ENCODE results near the gene NPC1.

The NPC1 gene

DNA sequence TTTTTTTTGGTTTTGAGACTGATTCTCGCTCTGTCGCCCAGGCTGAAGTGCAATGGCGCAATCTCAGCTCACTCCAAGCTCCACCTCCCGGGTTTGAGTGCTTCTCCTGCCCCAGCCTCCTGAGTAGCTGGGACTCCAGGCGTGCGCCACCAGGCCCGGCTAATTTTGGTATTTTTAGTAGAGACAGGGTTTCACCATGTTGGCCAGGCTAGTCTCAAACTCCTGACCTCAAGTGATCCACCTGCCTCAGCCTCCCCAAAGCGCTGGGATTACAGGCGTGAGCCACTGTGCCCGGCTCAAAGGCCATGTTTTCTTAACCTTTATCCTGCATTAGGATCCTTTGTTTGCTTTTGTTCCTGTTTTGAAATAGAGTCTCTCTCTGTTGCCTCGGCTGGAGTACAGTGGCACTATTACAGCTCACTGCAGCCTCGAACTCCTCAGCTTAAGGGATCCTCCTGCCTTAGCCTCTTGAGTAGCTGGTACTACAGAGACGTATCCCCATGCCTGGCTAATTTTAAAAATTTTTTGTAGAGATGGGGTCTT is 41.0 kb downstream of the NPC1 start:
- DNase-seq: no peak

DNA sequence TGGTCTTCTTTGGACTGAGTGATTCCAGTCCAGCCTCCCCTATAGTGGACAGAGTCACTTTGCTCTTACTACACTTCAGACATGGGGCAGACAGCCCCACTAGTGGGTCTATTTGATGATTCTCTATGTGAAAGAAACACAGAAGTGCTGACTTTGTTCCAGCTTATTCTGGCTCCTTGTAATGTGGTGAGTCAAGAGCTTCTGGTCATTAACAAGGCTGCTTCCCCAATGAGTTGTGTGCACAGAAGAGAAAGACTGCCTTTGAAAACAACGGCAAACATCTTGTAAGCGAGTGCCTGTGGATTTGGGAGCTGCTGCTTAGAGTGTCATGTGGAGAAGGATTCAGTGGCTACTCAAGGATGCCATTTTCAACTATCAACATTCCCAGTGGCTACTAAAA is 43.8 kb downstream of the NPC1 start:
- no peak for DNase-seq

DNA sequence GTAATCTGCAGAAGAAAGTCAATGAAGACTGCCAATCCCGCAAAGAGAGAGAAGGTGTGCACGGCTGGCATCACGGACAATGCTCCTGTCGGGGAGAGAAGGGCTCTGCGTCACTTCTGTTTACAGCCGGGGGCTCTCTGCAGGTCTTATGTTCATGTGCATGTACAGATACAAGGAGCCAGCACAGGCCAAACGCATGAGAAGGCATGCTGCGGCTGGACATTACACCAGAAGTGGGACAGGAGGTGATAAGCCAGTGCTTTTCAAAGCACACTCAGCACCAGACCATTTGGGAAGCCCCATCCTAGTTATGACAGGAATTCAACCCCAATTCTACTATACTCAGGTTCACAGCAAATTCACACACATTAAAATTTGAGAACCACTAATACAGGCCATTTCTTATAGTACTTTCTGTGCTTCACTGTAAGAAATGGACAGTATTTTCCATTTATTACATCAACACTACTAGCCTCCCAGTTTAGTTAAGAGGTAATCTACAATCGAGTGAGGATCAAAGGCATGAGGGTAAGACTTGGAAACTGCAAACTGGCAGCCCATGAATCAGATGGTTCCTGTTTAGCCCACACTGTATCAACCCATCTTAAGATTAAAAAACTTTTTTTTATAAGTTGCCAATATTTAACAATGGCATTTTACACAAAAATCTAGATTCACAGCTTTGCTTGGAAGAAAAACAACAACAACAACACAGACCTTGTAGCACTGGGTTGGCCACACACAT is 44.8 kb downstream of the NPC1 start:
- DNase-seq: no peak

DNA sequence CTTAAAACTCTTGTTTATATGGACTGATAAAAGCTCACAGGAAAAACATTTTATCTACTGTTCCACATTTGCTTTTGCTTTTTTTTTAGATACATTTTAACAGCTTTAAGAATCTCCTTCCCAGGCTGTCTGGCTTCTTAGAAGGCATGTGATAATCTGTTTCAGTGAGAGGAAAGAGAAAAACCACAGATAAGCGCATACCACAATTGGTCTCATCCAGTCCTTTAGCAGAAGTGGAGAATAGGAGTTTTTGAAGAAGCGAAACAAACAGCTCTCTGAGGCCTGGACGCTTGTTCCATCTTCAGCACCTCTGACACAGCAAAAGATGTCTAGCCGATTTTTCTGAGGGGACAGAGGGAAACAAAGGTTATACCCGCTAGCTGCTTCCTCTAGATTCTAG is 45.4 kb downstream of the NPC1 start:
- no peak for DNase-seq

DNA sequence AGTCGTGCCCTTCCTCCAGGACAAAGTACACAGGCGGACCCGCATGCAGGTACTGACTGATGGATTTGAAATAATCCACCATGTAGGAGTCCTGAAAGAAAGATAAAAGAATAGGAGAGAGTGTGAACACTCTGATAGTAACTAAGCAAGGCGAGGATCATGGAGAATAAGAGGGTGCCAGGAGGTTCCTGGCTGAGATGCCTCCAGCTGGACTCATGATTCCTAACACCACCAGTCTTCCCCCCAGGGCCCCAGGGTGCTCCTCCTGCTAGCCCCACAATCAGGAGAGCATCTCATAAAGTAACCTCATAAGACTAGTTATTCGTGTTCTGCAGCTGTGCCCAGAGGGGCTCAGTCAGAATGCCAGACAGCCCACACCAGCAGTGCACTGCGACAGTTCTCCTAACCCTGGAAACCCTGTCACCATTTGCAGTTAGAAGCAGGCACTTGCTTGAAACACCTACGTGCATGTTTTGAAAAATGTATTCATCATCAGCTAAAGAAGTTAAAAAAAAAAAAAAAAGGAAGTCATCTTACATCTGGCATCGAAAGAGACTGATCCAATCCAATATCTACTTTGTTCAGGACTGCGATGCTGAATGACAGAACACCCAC is 46.3 kb downstream of the NPC1 start:
- DNase-seq: no peak

DNA sequence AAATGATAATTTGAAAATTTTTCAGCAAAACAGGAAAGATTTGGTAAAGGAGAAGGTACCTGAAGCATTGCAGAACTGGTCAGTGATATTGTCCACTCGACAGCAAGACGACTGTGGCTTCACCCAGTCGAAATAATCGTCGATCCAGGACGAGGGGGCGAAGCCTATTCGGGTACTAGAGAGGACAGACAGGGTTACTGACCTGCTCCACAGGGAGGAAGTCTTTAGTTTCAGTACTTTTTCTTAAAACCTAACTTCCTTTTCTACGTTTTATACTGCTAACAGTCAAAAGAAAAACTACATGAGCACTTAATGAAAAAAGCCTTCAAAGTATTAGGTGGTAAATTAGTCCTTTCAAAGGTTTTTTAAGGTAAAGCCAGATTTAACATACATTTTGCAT is 47.0 kb downstream of the NPC1 start:
- no peak for DNase-seq

DNA sequence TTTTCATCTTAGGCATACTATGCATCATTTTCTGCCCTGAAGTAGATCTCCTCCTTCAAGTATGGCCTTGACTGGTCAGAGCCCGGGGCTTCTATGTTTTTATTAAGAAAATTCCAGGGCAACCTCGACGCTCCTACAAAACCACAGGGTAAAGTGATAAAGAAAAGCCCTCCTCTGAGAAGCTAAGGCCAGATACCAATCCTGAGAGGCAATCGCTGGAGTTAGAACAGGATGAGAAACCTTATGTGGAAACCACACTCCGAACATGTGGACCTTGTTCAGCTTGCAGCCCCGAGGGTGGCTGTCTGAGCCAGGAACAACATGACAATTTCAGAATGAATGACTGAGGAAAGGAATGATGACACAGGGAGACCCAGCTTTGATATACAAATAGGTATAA is 47.4 kb downstream of the NPC1 start:
- DNase-seq: no peak

DNA sequence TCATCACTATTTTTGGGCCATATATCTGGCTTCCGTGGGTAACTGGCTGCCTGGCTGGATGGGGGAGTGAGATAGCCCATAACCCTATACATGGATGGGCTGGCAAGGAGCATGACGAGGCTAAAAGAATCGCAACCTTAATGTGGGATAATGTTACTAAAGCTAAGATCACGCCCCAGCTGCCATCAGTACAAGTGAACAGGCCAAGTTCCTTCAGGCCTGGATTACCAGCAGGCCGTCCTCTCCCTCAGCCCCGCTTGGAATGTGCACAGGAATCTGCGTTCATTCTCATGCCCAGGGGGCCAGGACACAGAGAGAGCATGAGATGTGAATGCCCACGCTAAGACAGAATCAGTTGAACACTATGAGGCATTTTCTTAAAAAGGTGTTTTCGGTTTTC is 48.3 kb downstream of the NPC1 start:
- no peak for DNase-seq

DNA sequence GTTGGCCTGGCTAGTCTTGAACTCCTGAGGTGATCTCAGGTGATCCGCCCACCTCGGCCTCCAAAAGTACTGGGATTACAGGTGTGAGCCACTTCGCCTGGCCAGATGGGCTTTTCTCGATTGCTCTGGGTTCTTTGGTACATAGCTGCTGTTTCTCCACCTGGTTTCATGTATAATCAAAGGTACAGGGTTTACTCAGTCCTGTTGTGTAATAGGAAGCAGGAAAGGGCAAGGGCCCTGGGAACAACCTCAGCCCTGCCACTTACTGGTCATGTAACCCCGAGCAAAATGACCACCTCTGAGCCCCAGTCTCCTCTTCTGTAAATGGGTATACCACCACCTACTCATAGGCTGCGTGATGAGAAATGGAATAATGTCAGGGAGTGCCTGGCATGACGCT is 49.0 kb downstream of the NPC1 start:
- no peak for DNase-seq

DNA sequence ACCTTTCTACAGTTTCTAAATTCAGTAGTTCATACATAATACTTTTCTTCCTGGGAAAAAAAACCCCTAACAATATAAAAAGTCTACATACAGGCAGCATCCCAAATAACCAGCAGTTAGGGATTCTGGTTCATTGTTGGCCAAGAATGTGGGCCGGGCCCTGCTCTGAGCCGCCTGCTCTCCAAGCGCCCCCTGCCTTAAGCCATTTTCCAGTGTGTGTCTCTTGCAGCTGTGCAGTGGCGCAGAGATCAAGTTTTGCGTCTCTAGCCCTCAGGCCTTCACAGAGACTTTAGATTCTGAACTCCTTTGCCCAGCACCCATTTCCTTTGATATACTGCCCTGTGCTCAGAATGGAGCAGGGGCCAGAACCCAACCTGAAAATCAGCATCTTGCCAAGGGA is 50.1 kb downstream of the NPC1 start:
- DNase-seq: no peak

DNA sequence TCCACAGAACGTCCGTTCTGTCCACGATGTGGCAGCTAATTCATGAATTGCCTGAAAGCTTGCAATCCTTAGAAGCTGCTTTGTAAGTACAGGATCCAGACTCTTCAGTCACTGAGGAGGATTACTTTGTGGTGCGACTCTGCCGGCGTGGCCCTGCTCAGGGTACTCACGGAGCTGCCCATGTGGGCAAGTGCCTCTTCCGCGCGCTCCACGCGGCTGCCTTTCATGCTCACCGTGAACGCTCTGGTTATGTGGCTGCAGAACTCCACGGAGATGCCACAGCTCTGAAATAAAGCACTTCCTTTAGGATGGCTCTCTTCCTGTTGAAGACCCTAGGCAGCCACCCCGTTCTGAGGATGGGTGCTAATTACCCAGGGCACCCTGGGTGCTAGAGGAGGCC is 52.0 kb downstream of the NPC1 start:
- DNase-seq: no peak

DNA sequence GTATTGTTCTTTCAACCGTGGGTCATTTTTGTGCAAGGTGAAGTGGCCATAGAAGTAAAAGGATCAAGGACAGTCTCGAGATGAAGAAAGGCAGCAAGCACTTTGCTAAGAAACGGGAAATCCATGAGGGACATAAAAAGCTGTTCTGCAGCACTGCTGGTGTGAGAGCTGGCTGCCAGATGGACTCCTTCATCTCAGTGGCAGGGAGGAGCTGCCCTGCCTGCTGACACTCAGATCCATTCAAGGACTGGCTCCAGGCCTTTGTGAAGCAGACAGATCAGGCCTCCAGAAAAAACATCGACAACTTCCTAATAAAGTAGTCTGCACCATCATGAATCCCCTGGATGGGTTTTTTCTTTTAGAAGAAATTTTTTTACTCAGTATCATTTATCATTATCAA is 53.5 kb downstream of the NPC1 start:
- no peak for DNase-seq

DNA sequence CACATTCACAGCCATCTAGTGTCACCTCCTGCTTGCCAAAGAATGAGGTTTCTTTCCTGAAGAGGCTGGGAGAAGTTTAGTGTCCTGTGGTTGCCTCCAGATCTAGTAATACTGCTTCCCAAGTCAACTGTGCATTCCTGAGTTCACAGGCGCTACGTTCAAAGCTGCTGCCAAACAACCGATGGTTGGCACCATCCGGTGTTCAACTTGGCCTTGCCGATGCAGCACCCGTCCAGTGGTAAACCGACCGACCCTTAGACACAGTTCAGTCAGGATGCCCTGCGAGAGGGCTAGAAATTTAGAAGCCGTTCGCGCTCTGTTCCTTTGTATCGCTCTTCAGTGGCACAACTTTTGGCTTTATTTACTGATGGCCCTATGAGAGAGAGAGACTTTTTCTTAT is 54.4 kb downstream of the NPC1 start:
- DNase-seq: no peak

DNA sequence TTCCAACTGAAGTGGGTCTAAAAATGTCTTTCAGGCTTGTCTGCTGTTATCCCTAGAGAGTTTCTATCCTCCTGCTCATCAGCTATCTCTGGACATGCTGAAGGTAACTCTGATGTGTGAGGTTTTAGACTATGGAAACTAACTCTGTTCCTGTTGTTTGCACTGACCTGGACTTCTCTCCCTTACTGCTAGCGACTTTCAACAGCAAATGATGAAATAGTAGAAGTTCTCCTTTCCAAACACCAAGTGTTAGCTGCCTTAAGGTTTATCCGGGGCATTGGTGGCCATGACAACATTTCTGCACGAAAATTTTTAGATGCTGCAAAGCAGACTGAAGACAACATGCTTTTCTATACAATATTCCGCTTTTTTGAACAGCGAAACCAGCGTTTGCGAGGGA is 56.1 kb downstream of the NPC1 start:
- no peak for DNase-seq

DNA sequence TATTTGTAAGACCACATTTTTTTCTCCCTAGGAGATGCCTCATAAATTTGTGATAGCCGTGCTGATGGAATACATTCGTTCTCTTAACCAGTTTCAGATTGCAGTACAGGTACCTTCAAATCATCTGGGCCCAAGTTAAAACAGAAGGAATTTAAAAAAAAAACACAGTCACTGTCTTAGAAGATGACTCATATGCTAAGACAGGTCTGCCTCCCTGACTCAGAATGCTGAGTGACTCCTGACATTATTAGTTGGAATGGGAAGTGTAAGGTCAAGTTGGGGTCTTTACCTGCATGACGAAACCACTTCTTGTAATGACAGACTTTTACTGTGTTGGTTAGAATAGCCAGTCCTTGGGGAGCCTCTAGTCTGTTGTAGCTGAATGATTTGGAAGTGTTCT is 56.7 kb downstream of the NPC1 start:
- DNase-seq: no peak

DNA sequence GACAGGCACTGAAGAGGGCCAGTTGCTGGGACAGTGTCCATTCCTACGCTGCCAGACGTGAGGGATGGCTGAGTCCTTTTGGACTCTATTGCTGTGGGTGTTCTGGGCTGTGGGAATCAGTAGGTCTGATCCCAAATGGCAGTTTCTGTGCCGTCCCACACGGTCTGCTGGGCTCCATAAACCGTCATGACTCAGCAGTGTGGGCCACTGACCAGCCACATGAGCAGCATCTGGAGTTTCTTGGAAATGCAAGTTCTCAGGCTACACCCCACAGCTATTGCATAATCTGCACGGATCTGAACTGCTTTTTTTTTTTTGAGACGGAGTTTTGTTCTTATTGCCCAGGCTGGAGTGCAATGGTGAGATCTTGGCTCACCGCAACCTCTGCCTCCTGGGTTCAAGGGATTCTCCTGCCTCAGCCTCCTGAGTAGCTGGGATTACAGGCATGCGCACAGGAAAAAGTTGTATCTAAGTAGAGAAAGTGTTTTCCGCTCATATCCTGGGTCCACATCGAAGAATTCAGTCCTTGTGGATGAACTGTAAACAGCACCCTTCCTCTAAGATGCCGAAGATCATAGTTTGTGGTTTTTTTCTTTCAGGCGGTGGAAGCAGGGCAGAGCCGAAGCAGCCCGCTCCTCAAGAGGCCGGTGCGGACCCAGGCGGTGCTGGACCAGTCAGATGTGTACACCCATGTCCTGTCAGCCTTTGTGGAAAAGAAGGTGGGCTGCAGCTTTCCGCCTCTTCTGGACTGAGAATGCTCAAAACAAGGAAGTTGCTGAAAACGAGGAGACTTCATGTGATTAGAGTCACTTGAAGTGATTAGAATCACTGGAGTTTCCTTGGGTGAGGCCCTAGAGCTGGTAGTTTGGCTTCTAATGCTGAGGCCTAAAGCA is 57.5 kb downstream of the NPC1 start:
- no peak for DNase-seq

DNA sequence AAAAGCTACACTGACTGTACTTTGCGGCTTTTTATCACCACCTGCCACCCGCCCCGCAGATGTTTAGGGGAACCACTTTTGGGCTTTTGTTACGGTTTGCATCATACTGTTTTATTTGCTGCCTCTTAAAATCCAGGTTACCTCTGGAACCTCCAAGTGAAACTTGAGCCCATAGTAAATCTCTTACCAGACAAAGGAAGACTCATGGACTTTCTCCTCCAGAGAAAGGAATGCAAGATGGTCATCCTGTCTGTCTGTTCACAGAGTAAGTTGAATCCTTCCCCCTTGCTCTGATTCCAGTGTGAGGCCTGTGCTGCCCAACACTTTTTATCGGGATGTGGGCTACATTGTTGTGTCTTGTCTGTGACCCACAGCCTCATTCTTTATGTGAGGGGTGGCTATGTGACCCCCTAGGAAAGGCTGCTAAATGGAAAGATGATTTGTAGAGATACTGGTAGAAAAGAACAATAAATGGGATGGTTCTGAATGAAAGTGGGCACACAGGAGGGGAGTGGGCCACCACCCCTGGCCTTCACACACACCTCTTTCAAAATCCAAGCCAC is 59.7 kb downstream of the NPC1 start:
- DNase-seq: no peak

DNA sequence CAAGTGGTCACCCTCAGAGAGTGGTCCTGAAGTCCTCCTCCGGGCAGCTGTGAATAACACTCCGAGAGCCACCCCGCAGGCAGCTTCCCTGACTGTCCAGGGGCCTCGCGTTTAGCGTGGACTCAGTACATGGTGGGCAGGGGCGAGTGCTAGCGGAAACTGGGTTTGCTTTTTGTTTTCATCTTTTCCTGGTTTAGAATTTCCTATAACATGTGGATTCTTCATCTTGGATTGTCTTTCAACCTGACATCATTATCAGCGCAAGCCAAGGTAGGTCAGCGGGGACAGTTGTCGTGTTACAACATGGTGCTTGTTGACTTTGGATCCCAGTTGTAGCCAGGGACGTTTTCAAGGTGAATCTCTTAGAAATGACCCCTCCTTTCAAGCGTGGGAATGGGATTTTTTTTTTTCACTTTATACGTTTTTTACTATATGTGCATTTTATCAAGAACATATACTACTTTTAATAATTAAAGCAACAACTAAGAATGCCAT is 62.0 kb downstream of the NPC1 start:
- no peak for DNase-seq

DNA sequence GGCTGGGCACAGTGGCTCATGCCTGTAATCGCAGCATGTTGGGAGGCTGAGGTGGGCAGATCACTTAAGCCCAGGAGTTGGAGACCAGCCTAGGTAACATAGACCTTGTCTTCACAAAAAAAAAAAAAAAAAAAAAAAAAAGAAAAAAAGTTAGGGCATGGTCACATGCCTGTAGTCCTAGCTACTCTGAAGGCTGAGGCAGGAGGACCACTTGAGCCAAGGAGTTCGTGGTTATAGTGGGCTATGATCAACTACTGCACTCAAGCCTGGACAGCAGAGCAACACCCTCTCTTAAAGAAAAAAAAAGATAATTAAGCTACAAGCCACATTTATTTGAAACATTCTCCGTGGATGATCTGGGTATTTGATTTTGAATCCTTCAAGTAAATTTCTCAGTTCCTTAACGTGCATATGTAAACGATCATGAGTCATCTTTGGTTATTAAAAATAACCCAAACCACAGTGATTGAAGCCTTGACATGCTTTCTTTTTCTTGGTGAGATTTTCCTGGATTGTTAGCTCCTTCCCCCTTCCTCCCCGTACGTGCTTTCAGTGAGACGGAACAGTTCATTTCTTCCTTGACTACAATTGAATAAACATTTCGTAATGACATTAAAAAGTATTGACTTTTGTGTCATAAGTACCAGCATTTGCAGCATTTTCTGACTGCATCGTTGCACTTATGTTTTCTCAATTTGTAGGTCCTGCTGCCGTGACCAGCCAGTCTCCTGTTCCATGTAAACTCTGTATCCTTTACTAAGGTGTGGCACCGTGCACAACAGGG is 62.7 kb downstream of the NPC1 start:
- no peak for DNase-seq

DNA sequence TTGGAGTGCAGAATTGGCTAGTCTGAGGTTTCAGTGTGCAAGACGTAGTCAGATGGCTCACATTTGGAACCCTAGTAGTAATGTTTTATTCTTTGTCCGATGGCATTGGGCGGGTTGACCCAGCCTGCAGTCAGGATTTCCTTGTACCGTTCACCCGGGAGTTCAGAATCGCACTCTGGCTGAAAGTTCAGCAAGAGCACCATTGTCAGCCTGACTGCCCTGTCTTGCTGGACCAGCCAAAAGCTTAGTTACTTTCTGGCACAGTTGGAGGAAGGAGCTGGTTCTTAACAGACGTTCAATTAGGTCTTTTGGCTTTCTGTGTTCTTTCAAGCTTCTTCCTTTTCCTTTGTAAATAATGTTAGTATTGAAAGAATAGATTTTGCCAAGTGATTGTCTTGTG is 64.4 kb downstream of the NPC1 start:
- DNase-seq: no peak

DNA sequence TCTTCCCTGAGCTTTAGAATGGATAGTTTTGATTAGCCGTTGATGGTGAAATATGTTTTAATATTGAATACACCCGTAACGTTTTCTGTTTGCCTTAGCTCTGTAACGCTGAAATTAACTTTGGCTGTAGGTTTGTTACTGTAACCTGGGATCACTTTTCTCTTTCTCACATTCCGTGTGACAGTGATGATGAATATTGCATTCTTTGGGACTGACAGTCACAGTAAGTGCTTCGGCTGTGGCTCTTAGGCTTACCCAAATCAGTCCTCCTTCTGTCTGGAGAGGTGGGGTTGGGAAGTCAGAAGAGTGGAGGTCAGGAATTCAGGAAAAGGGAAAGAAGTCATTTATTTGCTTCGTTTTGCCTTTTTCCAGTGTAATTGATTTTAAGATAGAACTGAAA is 65.0 kb downstream of the NPC1 start:
- DNase-seq: no peak

DNA sequence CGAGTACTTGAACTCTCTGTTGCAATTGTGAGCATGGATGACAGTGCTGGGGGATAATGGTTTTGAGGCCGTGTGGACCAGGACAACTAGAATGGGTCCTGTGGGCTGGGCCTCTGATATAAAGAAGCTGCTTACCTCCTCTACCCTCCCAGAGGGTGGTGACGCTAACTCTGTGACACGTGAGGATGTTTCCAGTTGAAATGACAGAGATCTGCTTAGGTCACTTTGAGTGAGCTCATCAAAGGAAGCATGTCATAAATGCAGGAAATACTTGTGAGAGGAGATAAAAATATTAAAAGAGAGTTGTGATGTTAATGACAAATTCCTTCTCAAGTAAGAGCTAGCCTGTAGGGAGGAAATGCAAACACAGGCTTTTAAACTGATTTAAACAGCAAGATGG is 66.6 kb downstream of the NPC1 start:
- DNase-seq: no peak

All from NCI-H1092 treated with DMSO at 0.1 percent for 48 hours (cell line).